NCI-H2227 (cell line): ENCODE data around the gene GRHPR.
"Not testable (repeated sequence)": the region's sequence is repeated elsewhere in the genome, so short reads cannot be mapped to it uniquely, and the experiment has no call there.

Source experiments
- DNase-seq: peaks from one replicate; lab custom pipeline; 2025; ENCODE audit not compliant: unreplicated experiment; lab: John Stamatoyannopoulos, UW

Gene GRHPR

DNA sequence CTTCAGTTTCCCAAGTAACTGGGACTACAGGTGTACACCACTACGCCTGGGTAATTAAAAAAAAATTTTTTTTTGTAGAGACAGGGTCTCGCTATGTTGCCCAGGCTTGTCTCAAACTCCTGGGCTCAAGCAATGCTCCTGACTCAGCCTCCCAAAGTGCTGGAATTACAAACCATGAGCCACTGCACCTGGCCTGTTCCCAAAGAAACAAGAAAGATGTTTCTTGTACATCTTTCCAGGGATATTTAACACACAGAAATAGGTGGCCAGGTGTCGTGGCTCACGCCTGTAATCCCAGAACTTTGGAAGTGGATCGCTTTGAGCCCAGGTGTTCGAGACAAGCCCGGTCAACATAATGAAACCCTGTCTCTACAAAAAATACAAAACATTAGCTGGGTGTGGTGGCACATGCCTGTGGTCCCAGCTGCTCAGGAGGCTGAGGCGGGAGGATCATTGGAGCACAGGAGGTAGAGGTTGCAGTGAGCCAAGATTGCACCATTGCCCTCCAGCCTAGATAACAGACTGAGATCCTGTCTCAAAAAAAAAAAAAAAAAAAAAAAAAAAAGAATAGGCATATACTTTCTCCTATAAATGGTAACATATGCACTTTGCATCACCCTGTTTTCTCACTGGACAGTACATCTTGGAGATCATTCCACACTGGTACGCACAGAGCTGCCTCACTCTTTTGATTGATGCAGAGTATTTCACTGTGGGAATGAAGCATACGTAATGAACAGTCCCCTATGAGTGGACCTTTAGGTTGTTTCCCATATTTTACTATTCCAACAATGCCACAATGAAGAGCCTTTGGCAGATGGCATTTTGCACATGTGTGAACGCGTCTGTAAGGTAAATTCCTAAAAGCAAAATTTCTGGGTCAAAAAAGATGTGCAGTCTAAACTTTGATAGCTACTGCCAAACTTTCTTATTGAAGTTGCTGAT, 2.0 kb upstream of the GRHPR start:
- no peak for DNase-seq

DNA sequence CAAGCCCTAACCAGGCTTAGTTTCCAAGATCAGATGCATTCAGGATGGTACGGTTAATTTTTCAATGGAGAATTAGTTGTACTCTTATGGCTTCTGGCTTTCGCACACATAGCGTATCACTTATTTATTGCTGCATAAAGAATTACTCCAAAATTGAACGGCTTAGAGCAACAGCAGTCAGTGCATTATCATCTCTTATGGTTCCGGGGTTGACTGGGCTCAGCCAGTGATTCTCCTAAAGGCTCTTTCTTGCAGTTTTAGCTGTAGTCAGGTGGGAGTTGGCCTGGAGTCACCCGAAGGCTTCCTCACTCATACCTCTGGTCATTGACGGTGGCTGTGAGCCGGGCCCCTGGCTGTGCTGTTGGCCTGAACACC, 595 bp upstream of the GRHPR start:
- DNase-seq = no peak

DNA sequence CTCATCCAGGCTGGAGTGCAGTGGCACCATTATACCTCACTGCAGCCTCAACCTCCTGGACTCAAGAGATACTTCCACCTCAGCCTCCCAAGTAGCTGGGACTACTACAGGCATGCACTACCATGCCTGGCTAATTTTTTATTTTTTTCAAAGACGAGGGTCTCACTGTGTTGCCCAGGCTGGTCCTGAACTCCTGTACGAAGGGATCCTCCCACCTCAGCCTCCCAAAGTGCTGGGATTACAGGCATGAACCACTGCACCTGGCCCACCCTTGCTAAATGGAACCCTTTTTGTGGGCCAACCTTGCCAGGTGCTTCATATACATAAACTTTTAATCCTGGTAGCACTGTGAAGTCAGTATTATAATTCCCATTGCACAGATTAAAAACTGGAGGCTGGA, 1.0 kb downstream of the GRHPR start:
- no peak for DNase-seq

DNA sequence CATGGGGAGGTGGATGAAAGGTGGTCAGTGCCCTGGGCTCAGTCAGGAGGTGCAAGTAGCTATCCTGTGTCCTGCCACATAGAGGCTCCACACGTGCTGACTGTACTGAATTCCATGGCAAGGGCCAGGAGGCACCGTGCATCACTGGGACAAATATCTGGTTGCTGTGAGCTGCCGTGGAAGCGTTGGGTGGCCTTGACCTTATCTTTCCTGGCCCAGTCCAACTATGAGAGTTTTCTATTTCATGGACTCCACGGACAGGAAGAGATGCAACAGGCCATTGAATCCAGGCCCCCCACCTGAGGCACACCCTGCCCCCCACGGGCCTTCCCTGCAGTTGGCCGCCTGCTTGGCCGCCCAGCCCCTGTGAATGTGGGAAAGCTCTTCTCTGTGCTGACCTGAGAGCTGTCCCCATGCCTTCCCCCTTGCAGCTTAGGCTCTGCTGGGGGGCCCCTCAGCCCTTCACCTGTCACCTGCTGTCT, 1.7 kb downstream of the GRHPR start:
- DNase-seq = no peak

DNA sequence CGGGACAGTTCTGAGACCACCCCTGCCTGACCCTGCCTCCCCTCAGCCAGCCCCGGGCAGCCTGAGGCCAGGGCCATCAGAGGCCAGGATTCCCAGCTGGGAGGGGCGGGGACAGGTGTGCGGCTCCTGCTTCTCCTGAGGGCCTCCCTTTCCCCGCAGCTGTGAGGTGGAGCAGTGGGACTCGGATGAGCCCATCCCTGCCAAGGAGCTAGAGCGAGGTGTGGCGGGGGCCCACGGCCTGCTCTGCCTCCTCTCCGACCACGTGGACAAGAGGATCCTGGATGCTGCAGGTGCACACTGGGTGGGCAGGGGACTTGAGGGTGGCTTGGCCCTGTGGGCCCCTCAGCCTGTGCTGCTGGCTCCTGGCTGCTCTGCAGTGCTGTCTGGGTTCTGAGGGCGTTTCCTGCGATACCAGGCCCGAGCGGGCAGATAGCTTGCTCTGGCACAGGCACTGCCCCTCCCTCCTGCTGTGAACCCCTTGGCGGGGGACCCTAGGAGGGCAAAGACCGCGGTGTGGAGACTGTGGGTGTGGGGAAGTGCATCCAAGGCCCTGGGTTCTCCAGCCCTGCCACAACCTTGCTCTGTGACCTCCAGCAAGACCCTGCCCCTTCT, 2.3 kb downstream of the GRHPR start:
- DNase-seq = no peak

DNA sequence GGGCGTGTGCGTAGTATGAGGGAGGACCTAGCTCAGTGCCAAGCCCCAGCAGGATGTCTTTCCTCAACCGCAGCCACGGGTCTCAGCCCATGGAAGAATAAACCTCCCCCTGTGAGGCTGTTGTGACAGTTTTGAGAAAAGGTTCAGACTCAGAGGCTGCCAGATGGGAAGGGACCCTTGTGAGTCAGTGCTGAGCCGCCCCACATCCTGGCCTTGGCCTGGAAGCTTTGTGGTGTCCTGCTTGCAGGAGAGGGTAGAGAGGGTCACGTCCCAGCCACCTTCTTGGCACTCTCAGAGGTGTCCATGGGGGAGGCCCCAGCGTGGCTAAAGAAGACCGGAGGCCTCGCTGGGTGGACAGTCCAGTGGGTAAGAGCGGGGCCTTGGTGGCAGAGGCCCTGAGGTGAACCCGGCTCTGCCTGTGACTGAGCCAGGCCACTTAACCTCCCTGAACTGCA, 2.8 kb downstream of the GRHPR start:
- no peak for DNase-seq

DNA sequence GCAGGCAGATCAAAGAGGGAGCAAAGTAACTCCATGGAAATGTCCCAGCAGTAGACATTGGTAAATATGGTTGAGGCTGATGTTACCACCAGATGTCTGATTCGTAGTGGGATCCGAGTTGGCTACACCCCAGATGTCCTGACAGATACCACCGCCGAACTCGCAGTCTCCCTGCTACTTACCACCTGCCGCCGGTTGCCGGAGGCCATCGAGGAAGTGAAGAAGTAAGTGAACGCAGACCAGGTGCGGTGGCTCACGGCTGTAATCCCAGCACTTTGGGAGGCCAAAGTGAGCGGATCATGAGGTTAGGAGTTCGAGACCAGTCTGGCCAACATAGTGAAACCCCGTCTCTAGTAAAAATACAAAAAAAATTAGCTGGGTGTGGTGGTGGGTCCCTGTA, 3.9 kb downstream of the GRHPR start:
- not testable (repeated sequence) for DNase-seq

DNA sequence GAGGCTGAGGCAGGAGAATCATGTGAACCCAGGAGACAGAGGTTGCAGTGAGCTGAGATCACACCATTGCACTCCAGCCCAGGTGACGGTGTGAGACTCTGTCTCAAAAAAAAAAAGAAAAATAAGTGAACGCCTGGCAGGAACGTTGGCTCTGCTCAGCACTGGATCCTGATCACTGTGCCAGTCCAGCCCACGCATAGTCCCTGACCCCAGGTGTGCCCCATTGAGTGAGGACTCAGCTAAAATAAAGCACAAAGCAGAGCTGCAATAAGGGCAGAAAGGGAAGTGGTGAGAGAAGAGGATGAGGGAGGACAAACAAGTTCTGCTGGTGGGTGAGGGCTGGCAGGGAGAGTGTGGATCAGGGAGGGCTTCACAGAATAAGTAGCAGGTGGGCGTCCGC, 4.3 kb downstream of the GRHPR start:
- DNase-seq = no peak

DNA sequence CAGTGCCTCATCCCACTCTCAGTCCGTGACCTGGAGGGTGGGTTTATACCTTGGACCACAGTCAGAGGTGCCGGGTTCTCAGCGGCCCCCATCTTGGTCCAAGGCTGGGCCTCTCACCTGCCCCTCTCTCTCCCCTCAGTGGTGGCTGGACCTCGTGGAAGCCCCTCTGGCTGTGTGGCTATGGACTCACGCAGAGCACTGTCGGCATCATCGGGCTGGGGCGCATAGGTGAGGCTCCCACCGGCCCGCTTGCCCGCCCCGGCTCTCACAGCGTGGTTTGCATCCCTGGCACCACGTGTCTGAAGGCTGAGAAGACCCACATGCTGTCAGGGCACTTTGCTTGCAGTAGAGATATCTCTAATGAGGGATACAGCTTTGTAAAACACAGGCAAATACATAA, 5.8 kb downstream of the GRHPR start:
- DNase-seq = no peak

DNA sequence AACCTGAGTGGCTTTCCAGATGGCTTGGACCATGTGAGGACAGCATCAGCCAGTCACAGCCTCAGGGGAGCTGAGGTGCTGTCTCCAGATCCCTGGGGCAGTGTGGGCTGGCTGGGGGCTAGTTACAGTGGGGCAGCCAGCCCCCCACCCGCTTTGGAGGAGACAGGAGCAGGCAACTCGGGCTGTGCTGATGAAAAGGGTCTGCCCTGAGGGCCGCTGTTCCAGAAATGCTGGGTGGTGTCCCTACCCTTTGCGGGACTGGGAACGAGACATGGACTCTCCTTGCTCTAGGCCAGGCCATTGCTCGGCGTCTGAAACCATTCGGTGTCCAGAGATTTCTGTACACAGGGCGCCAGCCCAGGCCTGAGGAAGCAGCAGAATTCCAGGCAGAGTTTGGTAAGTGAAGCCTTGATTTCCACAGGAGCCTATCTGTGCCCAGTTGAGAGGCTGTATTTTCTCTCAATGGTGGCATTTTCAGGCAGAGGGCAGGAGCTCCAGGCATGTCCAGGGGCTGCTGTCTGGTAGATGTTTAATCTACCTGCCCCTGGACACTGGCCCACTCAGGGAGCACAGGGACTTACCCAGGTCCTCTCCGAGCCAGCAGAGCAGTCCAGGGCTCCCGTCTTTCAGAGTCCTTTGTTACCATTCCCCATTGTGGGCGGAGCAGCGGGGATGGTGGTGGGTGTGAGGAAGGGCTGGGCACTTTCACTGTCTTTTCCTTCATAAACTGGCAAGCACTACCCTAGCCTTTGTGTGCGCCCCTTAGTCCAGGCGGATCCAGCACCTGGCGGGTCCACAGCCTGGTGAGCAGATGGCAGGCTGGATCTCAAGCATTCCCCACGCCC, 7.2 kb downstream of the GRHPR start:
- DNase-seq = no peak

DNA sequence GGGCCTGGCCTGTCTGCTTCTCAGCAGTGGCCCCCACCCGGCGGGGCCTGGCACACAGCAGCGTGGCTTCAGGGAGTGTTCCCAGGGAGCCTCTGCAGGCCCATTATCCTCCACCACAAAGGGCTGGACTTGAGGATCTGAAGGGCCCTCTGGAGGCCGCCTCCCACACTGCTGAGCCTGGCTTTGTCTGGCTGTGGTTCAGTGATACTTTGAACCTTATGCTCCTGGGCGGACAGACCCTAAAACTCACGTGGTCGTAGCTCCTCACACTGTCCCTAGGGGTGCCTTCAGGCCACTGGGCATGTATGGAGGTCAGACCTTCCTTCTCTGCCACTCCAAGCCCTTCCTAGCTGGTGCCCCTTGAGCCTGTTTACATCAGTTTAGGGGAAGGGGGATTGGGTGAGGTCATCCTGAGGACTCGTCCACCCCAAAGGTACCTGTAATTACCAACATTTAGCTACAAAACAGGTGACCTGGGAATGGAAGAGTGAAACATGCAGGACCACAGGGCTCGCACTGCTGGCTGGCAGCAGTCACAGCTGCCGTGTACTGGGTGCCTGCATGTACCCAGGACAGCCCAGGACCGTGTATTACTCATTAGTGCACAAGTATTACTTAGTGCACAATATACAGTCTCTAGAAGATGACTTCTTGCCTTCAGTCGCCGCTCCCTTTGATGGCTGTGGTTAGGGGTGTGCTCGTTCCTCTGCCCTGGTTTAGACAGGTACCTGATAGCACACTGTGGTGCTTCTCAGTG, 8.5 kb downstream of the GRHPR start:
- peak; percentile 6 for DNase-seq

DNA sequence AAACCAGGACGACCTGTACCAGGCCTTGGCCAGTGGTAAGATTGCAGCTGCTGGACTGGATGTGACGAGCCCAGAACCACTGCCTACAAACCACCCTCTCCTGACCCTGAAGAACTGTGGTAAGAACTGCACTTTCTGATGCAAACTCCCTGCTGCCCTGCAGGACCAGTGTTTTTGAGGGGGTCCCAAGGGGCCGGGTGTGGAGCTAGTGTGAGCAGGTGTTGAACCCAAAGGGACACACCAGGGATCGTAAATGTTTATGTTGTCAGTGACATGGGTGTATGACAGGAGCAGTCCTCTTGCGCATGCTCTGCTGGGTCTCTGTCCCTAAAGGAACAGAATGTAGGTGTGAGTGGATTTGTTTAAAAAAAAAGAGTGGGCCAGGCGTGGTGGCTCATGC, 9.5 kb downstream of the GRHPR start:
- no peak for DNase-seq

DNA sequence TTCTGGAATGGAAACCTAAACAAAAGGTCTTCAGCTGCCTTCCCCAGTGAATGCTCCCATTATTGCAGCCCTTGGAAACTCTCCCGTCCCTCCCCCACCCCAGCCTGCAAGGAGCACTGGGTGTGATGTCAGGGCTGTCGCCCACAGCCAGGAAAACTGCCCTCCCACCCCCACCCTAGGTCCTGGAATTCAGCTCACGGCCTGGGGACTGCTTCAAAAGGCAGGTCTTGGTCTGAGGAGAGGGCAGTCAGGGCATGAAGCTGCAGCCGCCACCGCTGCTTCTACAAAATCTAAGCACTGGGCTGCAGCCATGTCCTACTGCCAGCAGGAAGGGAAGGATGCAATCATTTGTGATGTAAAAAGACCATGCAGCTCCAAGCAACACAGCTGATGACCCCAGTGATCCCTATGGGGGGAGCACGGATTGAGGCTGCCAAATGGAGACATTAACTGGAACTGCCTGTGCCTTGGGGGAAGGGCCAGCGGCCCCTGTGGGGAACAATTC, 11.4 kb downstream of the GRHPR start:
- DNase-seq = peak; percentile 17

DNA sequence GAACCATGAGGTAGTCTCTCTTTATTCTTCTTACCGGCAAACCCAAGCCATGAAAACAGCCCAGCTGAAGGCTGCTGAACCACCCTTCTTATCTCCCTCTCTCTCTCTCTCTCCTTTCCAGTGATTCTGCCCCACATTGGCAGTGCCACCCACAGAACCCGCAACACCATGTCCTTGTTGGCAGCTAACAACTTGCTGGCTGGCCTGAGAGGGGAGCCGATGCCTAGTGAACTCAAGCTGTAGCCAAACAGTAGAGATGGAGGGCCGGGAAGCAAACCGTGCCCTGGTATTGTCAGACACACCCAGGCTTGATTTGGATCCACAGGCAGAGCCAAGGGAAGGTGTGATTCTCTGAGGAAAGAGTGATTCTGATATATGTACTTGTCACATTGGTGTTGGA, 14.0 kb downstream of the GRHPR start:
- no peak for DNase-seq

DNA sequence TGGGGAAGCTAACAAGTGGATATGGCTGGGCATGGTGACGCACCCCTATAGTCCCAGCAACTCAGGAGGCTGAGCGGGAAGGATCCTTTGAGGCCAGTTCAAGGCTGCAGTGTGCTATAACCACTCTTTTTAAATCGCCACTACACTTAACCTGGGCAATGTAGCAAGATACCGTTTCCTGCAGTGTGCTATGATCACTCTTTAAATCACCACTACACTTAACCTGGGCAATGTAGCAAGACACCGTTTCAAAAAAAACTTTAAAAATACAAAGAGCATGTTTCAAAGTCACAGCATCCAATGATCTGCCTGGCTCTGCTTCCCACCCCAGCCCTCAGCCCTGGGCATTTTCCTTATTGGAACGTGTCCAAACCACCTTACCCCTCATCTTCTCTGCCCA, 14.5 kb downstream of the GRHPR start:
- no peak for DNase-seq

DNA sequence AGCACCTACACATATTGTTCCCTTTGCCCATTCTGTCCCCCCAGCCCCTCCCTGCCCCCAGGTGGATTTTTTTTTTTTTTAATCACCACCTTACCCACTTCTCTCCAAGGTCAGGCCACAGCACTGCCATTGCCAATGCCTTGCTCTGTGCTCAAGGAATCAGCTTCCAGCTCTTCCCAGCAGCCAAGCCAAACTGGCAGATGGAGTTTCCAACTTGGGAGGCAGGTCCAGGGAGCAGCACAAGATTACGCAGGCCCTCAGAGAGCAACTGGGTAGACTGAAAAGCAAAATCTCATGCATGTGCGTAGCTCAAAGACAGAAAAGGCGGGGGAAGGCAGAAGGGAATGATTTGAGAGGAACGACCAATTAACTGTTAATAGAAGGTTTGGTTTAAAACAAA, 15.1 kb downstream of the GRHPR start:
- DNase-seq = no peak

DNA sequence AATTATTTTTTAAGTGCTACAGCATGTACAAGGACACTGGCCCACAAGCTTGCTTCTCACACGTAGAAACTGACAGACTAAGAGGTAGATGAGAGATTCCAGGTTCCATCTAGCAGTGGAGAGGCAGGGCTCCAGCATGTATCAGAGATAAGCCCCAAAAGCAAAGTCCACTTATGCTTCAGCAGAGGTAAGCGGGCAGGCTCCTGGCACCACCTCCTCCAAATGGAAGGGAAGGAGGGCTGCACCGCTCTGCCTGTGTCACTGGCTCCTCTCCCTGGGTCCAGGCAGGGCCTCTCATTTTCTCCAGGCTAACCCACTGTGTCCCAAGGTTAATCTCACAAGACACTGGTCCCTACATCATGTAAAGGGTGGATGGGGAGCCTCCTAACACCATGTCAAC, 15.9 kb downstream of the GRHPR start:
- DNase-seq = no peak

DNA sequence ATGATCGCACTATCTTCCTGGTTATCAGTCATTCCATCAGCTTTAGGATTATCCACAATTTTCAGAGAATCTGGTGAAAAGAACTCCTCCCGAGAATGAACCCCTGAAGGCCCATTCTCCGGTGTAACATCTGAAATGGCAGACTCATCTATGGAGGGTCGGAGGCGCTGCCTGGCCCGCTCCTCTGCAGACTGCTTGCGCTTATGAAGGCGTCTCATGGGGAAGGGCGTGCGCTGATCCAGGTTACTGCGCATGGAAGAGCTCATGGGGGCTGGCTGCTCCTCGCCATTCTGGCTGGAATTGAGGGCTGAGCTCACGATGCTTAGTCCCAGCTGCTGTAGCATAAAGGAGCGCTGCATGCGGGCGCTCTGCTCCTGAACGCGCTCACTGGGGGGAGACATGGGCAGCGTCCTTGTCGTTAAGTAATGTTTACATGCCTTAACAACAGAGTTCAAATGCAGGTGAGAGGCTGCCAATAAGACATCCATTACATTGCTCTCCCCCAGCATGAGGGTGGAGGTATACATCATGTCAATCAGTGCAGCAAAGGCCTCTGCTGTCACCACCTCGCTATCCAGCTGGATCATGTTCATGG, 19.4 kb downstream of the GRHPR start:
- no peak for DNase-seq

DNA sequence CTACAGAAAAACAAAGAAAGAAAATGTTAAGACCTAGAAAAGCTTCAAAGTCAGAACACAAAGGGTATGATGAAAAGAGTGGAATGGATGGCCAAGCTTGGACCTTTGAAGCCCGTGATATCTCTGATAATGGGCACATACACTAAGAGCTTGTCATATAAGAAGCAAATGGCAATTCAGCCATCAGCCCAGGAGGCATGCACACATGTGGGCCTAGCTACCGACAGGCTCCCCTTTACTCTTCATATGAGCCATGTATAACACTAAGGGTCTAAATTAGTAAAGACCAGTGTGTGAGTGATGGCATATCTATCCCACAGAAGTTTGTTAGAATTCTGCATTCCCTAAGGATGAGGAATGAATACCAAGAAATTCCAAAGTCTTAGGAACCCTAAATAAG, 20.1 kb downstream of the GRHPR start:
- no peak for DNase-seq

DNA sequence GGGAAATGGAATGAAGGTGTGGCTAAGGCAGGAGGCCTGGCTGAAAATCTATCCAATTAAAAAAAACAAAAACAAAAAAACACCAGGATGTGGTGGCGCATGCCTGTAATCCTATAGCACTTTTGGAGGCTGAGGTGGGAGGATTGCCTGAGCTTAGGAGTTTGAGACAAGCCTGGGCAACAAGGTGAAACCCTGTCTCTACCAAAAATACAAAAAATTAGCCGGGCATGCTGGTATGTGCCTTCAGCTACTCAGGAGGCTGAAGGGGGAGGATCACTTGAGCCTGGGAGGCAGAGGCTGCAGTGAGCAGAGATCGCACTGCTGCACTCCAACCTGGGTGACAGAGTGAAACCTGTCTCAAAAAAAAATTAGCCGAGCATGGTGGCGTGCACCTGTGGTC, 21.1 kb downstream of the GRHPR start:
- DNase-seq = no peak
